Skin epidermis (tissue), 12 donors: ENCODE measurements around the gene VAV2.

Experiments
- H3K27ac ChIP-seq, 21 experiments: fragments of 200-600 bp; sonication (generic) in 11 of 21; one replicate each; pipeline ENCODE4 v1.5.0; 2020; ENCODE audit warnings: mild to moderate bottlenecking in 3 of 21, inconsistent platforms in 2 of 21, moderate library complexity in 2 of 21
- H3K4me3 ChIP-seq, 7 experiments: fragments of 200-600 bp; sonication (generic) in 2 of 7; one replicate each; pipeline ENCODE4 v1.5.0; 2020; ENCODE audit warnings: inconsistent platforms in 2 of 7, mild to moderate bottlenecking in 2 of 7, moderate library complexity in 1 of 7

Gene VAV2

DNA sequence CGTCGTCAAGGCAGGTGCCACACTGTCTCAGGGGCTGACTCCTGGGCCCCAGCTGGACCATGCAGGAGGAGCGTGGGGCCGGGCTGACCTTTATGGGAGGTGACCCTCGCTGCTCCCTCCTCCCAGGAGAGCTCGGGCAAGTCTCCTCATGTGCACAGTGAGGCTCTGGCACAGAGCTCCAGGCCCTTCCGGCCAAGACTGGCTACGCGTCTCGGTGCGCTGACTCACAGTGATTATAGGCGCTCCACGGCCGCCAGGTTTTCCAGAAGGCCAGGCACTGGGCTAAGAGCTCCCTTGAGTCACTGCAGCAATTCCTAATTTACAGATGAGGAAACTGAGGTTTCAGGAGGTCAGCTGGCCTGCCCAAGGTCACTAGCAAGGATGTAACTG is 47.4 kb downstream of the VAV2 start:
- no peak overlapping the region for H3K4me3 ChIP-seq
- H3K27ac ChIP-seq: no peak overlapping the region

DNA sequence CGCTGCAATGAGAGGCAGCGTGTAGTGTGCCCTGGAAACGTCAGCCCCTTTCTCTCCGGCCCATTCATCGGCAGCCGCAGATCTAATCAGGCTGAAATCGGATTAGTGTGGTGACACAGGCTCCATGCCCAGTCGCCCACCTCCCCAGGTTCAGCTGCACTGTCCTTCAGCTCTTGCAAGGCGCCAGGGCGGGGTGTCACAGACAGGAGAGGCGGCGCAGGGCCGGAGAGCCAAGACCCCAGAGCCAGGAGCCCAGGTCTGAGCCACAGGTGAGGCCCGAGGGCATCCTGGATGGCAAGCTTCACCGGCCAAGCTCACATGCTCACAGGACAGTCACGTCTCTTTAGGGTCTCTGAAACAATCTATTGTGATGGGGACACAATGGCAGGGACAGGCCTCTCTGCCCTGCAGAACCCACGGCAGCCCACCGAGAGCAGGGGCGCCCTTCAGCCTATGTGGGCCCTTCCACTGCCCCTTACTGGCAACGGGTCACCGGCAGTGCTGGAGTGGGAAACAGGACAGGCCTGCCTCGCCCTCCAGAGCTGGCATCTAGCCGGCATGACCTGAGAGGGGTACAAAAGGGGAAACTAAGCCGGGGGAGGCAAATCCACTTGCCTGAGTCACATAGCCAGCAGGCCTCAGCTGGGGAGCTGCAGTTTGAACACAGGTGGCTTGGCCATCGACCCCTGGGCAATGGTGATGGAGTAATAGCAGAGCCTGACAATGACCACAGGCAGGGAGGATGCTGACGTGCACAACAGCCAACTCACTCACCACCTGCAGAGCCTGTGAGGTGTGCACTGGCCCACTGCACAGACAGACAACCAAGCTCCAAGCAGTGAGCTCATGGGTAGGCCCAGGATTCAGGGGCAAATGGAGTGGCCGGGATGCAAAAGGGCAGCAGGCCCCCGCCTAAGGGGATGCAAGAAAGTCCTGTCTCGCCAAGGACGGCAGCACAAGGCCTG is 48.1 kb downstream of the VAV2 start:
- H3K4me3 ChIP-seq: no peak overlapping the region
- H3K27ac ChIP-seq: no peak overlapping the region

DNA sequence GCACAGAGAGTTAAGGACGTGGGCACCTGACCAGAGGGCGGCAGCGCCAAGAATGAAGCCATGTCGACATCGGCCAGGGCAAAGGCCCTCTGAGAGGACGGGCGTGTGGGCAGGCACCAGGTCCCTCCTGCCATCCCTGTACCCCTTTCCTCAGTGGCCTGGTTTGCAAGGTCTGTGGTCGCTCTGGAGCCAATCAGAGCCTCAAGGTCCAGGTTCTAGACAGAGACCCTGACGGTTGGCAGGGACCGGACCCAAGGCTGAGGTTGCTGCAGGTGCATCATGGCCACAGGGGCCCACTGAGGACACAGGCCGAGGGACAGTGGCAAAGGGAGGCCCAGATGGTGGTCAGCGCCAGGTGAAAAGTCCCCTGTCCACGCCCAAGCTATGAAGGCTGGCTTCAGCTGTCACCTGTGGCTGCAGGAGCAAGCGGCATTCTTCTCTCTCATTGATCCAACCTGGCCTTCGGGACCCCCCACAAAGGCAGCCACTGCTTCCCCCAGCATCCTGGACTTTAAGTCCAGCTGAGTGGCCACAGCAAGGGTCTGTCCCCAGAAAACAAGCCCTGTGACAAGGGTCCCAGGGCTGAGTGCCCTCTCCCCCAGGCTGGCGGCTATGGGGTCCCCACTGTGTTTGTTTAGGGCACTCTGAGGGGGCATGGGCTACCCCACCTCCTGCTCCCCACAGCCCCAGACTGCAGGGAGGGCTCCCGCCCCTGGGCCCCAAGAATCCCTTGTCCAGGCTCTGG is 48.9 kb downstream of the VAV2 start:
- Histone ChIP-seq H3K27ac (peak overlapping the region in 2 of 21 experiments; percentile 11 to 12), H3K4me3 (no peak overlapping the region)

DNA sequence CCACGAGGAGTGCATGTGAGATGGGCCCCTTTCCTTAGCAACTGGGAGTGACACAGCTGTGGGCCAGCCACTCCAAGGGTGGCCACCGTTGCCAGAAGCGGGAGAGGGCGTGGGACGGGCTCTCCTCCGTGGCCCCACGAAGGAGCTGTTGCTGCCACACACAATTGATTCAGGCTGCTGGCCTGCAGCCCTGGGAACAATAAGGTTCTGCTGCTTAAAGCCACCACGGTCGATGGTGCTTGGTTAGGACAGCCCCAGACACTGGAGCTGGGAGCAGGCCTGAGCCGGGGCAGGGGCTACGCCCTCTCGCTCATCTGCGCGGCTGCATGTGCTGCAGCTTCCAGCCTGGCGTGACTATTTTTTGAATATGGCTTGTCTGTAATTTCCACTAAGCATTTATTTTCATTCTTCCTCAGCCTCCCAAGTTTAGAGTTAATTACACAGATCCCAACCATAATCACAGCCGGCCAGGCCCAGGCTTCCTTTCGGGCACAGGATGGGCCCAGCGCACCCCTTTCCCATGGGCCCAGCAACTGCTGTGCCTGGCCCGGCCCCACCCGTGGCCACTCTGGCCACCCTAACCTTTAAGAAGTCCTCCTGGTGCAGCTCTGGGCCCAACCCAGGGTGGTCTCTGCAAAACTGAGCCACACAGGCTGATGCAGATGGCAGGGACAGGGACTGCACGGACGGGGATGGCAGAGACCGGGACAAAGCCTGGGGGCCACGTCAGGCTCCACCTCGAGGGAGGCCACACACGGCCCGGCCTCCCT is 49.7 kb downstream of the VAV2 start:
- Histone ChIP-seq H3K4me3 (no peak overlapping the region), H3K27ac (peak overlapping the region in 2 of 21 experiments; percentile 11 to 12)

DNA sequence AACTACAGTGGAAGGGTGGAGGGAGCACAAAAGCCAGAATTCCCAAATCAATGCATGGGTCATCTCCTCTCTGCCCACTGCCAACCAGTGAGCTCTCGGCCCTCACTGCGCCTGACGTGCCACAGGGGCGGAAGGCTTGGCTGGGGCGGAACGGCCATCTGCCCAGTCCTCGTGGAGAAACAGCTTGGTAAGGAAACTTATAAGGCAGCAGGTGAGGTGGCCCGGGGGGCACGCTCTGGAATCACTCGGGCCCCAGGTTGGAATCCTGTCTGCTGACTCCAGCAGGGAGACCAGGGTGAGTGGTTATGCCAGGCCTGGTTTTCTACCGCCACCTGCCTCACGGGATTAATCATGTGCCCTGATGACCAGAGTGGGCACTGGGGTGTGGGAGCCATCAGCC is 52.3 kb downstream of the VAV2 start:
- no peak overlapping the region for H3K27ac ChIP-seq
- H3K4me3 ChIP-seq: no peak overlapping the region

DNA sequence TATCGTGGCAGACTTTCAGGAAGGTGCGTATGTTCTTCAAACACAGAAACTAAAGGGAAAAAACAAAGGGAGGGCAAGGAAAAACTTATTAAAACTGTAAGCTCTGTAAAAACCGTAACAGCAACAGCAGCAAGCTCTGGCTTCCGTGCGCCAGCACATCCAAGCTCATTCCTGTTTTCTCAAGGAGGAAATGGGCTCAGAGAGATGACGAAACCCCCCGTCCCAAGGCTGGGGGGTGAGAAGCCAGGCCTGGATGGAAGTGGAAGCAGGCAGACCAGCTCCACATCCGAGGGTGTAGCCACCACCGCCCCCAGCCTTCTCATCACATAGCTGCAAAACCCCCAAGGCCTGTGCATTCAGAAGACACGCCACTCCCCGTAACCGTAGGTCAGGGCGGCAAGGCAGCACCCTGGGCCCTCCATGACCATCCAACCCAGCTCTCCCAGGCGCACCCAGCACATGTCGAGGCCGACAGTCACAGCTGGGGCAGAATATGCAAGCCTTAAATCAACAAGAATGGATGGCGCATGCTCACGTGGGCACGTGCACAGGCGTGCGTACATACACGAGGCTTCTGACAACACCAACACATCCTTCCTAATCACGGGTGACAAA is 52.8 kb downstream of the VAV2 start:
- no peak overlapping the region for H3K4me3 ChIP-seq
- H3K27ac ChIP-seq: no peak overlapping the region

DNA sequence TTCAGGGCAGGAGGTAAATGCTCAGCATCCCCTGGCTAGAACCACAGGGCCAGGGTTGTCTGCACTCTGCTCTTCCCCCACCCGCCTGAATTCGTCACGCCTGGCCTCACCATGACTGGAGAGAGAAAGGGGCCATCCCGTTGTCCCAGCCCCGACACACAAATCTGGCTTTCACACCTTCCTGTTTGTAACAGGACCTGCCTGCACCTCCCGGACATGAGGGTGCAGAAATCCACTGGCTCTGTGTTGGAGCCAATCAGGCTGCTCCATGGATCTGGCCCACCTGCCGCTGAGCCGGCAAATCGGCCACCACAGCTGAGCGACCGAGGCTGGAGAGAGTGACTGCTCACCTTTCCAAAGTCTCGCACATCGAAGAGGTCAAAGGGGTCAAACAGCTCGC is 53.4 kb downstream of the VAV2 start:
- no peak overlapping the region for H3K27ac ChIP-seq

DNA sequence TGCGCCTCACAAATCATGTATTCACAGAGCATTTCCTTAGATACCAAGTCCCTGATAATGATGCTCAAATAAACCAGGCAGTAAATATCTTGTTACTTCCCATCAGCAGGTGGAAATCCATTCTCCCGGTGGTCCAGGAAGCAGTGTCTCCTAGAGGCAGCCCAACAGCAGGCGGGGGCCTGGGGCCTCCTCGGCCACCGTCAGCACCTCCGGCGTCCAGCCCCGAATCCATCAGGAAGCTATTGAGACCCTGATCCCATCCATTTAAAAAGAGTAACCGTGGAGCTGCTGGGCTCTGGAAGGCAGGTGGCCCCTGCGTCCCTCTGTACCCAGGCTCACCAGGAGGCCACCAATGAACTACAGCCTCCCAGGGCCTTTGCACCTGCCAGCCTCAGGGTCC is 54.0 kb downstream of the VAV2 start:
- Histone ChIP-seq H3K27ac (no peak overlapping the region), H3K4me3 (no peak overlapping the region)

More for the DNA sequence above, 53.4 kb downstream of the VAV2 start:
- no peak overlapping the region for H3K4me3 ChIP-seq

DNA sequence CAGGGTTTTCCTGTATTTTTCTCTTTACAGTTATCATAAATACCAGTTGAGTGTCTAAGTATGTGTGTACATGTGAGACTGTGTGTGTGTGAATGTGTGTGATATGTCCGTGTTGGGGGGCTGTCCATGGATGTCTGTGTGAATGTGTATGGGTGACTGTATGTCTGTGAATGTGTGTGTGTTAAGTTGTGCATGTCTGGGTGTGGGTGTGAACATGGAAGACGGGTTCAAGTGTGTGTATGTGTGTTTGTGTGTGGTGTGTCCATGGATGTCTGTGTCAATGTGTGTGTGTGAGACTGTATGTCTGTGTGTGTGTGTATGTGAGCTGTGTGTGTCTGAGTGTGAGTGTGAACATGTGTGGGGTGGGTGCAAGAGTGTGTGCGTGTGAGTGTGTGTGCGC is 55.0 kb downstream of the VAV2 start:
- Histone ChIP-seq H3K4me3 (no peak overlapping the region), H3K27ac (no peak overlapping the region)

DNA sequence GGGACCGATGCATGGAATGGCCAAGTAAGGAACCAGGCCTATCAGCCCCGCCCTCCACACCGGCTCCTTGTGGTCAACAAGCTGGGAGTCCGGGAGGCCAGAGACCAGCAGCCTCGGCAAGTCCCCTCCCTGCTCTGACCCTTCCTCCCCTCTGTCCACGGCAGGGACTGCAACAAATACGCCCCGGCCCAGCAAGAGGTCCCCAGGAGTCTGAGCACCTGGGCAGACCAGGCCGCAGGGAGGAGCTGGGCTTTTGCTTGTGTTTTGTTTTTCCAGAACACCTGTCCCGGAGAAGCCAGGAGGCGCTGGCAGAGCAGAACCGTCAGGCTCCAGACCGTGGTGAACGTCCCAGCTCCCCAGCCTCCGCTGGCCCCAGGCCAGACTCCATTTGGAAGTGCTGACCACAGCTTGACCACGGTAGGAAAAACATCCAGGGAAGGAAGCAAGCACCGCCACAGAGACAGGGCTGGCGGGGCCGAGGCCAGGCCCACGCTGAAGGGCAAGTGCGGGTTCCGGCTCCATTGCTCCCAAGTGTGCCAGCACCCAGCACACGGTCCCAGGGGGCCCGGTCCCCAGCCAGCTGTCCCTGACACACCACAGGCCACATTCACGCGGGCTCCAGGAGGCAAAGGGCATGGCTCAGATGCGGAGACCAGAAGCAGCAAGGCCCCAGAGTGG is 56.7 kb downstream of the VAV2 start:
- no peak overlapping the region for H3K4me3 ChIP-seq
- H3K27ac ChIP-seq: no peak overlapping the region

DNA sequence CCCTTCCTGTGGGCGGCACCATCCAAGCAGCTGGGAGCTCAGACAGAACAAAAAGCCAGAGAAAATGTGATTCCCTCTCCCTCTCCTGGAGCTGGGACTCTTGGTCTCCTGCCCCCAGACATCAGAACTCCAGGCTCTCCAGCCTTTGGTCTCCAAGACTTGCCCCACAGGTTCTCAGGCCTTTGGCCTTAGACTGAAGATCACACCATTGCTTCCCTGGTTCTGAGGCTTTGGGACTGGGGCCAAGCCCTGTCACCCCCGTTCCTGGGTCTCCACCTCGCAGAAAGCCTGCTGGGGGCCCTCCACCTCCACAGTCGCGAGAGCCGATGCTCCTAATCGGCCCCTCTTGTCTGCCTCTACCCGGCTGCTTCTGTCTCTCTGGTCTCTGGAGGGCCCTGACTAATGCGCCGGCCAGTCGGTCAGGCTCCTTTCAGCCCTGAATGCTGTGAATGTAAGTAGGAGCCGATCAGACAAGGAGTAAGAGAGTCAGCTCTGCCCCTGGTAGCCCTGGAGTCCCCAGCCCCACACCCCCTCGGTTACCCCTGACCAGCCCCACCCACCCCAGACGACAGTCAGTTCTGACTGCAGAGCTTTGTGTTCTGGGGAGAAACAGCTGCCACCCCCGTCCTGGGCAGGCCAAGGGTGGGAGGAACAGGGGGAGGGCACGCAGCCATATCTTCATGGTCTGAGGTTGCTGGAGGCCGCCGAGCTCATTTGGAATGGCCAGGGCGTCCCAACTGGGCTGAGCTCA is 57.5 kb downstream of the VAV2 start:
- Histone ChIP-seq H3K27ac (no peak overlapping the region), H3K4me3 (no peak overlapping the region)

DNA sequence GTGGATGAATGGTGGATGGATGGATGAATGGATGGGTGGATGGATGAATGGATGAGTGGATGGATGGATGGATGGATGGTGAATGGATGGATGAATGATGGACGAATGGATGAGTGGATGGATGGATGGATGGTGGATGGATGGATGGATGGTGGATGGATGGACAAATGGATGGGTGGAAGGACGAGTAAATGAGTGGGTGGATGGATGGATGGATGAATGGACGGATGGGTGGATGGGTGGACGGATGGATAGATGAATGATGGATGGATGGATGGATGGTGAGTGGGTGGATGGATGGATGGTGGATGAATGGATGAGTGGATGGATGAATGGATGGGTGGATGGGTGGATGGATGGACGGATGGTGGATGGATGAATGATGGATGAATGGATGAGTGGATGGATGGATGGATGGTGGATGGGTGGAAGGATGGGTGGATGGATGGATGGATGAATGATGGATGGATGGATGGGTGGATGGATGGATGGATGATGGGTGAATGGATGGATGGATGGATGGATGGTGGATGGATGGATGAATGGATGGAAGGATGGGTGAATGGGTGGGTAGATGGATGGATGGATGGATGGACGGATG is 58.6 kb downstream of the VAV2 start:
- Histone ChIP-seq H3K27ac (no peak overlapping the region), H3K4me3 (no peak overlapping the region)

DNA sequence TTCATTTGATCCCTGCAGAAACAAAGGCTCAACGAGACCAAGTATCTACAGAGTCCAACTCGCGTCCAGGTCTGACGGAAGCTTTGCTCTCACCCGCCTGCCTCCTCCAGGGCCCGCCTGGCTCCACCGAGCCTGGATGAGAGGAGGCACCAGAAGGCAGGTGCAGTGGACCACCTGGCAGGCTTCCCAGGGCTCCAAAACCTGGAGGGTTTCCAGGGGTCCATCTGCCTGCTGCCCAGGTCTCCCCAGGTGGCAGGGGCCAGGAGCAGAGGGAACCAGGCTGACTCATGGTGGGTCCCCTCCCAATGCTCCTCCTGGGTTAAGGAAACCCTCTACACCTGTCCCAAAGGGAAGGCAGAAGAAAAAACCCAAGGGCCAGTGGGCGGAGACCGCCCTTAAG is 59.5 kb downstream of the VAV2 start:
- H3K4me3 ChIP-seq: no peak overlapping the region
- no peak overlapping the region for H3K27ac ChIP-seq

DNA sequence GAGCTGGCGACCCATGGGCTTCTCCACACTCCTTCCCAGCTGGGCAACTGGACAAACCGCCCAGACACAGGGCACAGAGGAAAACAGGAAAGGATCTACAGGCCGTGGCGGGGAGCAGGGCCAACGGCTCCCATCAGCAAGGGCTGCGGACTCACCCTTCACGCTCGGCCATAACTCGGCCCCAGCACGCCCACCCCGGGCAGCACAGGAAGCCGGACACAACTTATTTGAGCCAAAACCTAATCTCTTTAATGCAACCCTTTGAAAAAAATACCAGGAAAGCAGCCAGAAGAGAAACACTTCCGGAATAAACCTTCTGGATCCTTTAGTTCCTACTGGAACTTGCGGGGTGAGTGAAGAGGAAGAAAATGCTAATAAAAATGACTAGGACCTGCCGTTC is 59.9 kb downstream of the VAV2 start:
- H3K4me3 ChIP-seq: no peak overlapping the region
- no peak overlapping the region for H3K27ac ChIP-seq

DNA sequence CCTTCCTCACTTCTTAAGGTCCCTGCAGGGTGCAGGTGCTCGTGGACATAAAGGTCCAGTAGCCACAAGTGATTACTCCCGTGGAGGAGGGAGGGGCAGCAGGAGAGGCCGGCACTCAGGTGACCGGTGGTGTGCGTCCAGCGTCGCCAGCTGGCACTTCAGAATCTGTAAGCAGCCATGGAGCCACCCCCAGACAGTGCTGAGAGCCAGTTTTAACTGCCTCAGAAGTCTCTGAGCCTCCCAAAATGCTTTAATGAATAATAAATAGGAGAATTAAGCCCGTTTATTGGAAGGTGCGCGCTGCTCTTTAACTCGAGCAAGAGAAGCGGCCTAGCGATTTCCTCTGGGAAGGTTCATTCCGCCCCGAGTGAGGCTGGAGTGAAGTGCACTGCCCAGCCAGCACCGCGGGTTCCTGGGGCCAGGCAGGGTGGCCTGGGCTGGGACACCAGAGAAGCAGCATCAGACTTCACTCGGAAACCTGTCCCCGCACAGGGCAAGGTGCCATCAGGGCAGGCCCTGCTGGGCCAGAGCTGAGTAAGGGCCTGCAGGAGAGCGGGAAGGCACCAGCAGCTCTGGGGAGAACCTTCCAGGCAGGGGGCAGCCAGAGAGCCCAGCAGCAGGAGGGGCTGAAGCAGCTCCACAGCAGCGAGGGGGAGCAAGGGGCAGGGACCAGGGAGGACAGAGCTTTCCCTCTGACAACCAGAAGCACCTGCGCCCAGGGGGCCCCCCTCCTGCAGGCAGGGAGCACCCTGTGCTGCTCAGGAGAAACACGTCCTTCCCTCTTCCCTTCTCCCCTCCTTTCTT is 61.2 kb downstream of the VAV2 start:
- no peak overlapping the region for H3K4me3 ChIP-seq
- no peak overlapping the region for H3K27ac ChIP-seq

DNA sequence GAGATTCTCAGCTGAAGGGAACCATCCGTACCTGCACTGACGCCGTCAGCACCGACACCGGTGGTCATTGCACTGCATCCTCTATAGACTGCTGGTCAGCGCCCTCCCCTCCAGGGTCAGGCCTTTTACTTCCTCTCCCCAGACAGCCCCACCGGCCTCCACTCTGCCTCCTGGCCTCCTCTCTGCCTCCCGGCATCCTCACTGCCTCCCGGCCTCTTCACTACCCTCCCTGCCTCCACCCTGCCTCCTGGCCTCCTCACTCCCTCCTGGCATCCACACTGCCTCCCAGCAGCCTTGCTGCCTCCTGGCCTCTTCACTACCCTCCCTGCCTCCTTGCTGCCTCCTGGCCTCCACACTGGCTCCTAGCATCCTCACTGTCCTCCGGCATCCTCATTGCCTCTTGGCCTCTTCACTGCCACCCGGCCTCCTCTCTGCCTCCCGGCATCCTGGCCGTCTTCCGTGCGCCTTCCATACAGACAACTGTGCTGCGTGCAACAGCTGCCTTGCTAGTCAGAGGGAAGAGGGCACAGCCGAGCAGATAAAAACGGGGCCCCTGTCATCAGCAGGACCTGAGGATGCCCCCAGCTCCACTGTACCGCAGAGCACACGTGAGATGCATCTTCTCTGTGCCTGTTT is 62.0 kb downstream of the VAV2 start:
- H3K27ac ChIP-seq: no peak overlapping the region
- H3K4me3 ChIP-seq: no peak overlapping the region

DNA sequence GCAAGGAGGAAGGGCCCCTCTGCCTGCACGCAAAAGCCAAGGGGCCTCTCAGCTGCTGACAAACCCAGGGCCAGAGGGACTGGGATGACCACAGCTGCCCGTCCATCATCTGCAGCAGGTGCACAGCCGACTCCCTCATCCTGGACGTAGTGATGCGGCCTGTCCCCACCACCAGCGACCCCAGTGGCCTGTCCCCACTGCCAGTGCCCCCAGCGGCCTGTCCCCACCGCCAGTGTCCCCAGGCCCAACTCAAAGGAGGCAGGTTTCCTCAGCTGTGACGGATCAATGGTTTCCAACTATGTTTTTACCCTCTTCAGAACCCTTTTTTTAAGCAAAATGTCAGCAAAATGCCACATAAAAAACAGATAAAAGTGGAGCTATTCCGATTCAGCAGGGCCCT is 62.5 kb downstream of the VAV2 start:
- H3K27ac ChIP-seq: no peak overlapping the region
- no peak overlapping the region for H3K4me3 ChIP-seq
